GM18873 (cell line): ENCODE measurements around the gene PSRC1.
"Not testable (repeated sequence)": the region's sequence is repeated elsewhere in the genome, so short reads cannot be mapped to it uniquely, and the experiment has no call there.

Experiments used
- ATAC-seq: cut with Tn5 transposase; IDR thresholded peaks from one replicate; pipeline ENCODE4 v1.9.1; 2021; ENCODE audit warnings: mild to moderate bottlenecking, moderate library complexity, moderate number of reproducible peaks; ENCODE audit not compliant: unreplicated experiment, low FRiP score

Gene PSRC1

GRCh38 chr1:109298666-109299557 is 16.0 kb upstream of the PSRC1 start:
- ATAC-seq, result no peak

DNA sequence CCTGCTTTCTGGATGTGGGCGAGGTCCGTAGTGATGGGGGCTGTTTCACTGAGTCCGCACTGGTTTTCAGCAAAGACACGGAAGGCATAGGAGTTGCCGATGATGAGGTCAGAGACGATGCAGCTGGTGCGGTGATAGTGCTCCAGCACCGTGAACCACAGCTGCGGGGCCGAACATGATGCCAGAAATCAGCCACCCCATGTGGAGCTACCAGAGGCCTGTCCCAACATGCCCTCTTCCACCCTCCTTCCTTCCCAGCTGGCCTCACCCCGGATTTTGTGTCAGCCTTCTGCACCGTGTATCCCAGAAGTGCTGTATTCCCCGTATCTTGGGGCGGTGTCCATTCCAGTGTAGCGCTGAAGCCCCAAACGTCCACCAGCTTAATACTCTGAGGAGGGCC is 13.8 kb upstream of the PSRC1 start:
- ATAC-seq, result no peak

- ATAC-seq, result no peak
Measured at GRCh38 chr1:109295712-109296415, 12.9 kb upstream of the PSRC1 start.

GRCh38 chr1:109294481-109294880 is 11.5 kb upstream of the PSRC1 start:
- no peak for ATAC-seq

DNA sequence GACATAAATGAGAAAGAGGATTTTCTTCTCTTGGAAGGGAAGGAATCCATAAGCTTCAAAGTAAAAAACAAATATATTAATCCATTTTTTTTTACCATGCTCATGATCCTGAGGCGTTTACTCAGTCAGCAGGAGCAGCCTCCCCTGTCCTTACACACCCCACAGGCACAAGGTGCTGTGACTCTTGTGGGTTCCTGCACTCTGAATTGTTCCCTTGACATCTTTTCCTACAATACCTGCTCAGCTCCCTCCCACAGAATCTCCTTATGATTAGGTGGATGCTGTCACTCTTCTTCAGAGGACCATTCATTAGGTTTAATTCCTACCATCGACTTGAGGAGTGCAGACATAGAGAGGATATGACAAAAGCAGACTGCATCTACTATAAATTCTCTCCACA is 10.1 kb upstream of the PSRC1 start:
- ATAC-seq, result no peak

- ATAC-seq, result no peak
Measured at GRCh38 chr1:109292364-109292763, 9.4 kb upstream of the PSRC1 start.

DNA sequence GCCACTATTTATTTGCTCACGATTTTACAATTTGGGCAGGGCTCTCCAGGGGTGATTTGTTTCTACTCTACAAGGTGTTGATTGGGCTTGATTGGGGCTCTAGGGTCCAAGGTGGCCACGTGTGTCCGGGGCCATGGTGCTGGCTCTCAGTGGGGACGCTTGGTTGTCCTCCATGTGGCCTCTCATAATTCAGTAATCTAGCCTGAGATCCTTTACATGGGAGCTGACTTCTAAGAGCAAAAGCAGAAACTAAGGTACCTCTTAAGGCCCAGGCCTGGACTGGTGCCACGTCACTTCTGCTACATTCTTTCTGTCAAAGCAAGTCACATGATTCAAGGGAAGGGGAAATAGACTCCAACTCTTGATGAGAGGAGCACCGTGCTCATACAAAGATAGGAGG is 8.1 kb upstream of the PSRC1 start:
- ATAC-seq, result no peak

DNA sequence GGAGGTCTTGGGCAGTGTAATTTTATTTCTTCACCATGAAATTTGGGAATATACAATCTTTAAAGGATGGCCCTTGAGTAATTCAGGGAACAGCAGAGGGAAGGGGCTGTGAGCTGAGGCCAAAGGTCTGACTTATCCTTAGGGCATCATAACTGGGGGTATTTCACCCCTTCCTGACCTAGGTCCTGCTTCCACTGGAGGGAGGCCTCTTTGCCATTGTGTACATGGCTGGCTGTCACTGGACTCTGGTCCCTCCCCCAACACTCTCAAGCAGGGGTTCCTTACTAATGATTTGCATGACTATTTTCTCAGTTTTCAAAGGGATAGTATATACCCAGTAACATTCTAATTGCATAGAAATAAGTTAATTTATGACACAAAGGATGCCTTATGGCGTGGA is 7.2 kb upstream of the PSRC1 start:
- ATAC-seq, result no peak

DNA sequence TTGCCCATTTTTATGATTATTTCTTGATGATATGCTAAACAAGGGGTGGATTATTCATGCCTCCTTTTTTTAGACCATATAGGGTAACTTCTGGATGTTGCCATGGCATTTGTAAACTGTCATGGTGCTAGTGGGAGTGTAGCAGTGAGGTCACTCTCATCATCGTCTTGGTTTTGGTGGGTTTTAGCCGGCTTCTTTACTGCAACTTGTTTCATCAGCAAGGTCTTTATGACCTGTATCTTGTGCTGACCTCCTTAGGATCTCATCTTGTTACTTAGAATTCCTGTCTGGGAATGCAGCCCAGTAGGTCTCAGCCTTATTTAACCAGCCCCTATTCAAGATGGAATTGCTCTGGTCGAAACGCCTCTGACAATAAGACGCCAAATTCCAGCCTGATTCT is 3.8 kb upstream of the PSRC1 start:
- not testable (repeated sequence) for ATAC-seq

GRCh38 chr1:109283748-109284600 is 1.0 kb upstream of the PSRC1 start:
- peak; percentile 27 for ATAC-seq

DNA sequence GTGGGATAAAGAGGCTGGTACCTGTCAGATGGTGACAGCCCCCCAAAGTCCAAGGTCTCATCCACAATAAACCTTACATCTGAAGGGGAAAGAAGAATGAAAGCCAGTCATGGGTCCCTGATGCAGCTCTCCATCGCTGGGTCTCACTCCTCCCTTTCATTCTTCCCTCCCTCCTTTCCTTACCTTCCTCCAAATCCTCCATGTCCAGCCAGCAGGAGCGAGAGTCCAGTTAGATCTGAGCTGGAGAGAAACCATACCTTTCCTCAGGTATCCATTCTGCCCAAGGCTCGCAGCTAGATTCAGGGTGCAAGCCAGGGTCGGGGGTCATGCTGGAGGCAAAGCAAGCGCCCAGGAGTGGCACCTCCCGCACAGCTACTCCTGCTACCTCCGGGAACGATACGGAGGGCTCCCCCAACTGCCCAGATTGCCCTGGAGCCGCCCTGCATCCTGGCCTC is 421 bp downstream of the PSRC1 start:
- ATAC-seq, result no peak

DNA sequence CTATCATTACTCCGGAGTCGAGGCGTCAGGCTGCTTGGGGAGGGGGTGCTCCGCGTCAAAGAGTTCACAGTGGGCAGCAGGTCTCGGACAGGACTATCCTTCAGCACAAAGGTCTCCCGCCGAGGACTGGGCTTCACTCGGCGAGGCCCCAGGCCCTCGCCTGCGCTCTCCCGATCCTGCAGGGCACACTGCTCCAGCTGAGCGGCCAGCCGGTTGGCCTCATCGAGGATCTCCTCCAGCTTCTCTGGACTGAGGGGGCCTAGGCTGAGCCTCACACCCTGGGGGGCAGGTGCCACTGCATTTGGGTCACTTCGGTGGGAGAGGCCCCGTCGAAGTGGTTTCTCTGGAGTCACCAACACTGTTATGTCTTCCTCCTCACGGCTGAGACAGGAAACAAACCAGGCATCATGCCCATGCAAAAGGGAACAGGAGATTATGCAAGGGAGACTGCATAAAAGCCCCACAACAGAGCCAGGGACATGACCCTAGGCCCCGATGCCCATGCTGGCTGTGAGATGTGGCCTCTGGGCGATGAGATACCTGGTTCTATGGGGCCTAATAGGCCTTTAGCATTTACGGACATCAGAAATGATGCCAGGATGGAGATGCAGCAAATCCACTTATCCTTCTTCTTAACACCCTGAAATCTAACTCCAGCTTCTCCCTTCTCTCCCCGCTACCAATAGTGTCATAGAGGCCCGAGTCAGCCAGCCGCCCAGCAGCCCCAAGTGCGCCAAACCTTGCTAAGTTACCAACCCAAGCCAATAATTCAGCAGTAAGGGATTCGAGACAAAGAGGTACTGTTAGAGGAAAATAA is 1.1 kb downstream of the PSRC1 start:
- no peak for ATAC-seq

DNA sequence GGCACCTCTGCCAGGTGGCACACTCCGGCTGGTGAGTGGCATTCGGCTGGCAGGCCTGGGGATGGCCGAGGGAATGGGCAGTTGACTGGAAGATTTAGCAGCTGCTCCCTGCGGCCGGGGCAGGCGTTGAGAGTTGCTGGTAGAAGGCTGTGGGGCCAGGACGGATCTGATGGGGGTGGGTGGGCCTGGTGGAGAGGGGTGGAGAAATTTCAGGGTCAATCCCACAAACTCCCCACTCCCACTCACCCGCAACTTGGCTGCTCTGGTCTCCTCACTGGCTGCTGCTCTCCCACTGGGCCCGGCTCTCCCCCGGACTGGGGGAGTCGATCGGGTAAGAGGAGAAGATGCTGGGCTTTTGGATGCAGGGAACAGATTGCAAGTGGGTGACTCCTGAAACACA is 2.1 kb downstream of the PSRC1 start:
- ATAC-seq, result no peak

DNA sequence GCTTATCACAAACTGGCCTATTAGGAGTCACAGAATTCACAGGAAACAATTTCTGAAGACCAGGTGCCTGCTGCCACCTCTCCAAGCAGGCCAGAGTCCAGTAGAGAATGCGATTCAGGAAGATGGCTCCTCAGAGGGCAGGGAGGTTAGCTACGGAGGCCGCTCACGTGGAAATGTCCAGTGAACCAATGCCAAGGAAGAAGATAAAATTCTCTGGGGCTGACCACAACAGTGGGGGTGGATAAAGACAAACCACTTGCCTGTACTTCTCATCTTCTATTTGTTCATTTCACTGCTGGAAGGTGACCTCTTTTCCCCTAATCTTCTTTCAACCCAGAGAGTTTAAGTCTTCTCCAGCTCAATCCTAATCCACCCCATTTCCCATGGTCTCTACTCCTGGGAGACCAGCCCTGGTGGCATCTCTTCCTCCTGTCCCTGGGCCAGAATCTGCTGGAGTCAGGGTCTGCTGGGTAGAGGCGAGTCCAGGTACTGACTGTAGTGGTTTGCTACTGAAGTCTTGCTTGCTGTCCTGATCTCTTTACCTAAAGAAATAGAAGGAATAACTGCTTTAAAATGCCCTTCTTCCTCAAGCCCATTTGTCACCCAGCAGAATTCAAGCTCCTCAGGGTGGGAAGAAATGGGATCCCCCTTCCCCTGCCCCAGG is 3.2 kb downstream of the PSRC1 start:
- no peak for ATAC-seq

- ATAC-seq, result peak; percentile 72
Measured at GRCh38 chr1:109277434-109278204, 5.3 kb downstream of the PSRC1 start.

- no peak for ATAC-seq
Measured at GRCh38 chr1:109275706-109276345, 7.1 kb downstream of the PSRC1 start.

- no peak for ATAC-seq
Measured at GRCh38 chr1:109274533-109275476, 8.1 kb downstream of the PSRC1 start.
